ENCODE data around the gene ZNF862. TPM values are rescaled to one million over a fixed set of nuclear protein-coding genes. Genes with fewer than 3 reads are reported as not detected.

The ZNF862 gene
- total RNA-seq, 1 donor from 2014 or later, result 22.6 TPM

DNA sequence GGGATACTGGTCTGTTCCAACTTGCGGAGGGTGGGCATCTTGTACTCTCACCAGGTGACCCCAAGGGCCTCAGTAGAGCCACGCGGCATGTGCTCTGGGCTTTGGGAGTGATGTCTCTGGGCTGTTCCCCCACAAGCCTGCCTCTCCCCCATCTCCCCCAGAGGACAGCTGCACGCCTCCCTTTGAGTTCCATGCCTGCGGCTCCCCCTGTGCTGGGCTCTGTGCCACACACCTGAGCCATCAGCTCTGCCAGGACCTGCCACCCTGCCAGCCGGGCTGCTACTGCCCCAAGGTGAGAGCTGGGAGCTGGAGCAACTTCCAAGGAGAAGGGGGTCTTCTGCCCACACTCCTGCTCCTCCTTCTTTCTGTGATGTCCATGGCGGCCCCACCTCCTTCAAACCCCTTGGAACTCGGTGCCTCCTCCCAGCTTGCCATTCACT lies 15.0 kb upstream of the ZNF862 start:
- H3K9me3 Mint-ChIP-seq (ENCODE audit: unreplicated experiment), result no peaks in the 10 kb centered on the region
- TF ChIP-seq, protein P1, sequence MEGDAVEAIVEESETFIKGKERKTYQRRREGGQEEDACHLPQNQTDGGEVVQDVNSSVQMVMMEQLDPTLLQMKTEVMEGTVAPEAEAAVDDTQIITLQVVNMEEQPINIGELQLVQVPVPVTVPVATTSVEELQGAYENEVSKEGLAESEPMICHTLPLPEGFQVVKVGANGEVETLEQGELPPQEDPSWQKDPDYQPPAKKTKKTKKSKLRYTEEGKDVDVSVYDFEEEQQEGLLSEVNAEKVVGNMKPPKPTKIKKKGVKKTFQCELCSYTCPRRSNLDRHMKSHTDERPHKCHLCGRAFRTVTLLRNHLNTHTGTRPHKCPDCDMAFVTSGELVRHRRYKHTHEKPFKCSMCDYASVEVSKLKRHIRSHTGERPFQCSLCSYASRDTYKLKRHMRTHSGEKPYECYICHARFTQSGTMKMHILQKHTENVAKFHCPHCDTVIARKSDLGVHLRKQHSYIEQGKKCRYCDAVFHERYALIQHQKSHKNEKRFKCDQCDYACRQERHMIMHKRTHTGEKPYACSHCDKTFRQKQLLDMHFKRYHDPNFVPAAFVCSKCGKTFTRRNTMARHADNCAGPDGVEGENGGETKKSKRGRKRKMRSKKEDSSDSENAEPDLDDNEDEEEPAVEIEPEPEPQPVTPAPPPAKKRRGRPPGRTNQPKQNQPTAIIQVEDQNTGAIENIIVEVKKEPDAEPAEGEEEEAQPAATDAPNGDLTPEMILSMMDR (IDR thresholded peaks at IDR 0.05; ENCODE audit: unreplicated experiment), result no peak
- H3K36me3 Mint-ChIP-seq (ENCODE audit: low read depth, unreplicated experiment), result peaks cover 5% of the 10 kb centered on the region
- no peak for DNase-seq (ENCODE audit: low spot score)
- no peaks in the 10 kb centered on the region for H3K4me1 Mint-ChIP-seq (ENCODE audit: unreplicated experiment)
- no peak overlapping the region for H3K27ac Mint-ChIP-seq (ENCODE audit: unreplicated experiment)
- peaks cover 8% of the 10 kb centered on the region for H3K27me3 Mint-ChIP-seq (ENCODE audit: unreplicated experiment)
- H3K4me3 Mint-ChIP-seq (ENCODE audit: unreplicated experiment), result no peak overlapping the region

DNA sequence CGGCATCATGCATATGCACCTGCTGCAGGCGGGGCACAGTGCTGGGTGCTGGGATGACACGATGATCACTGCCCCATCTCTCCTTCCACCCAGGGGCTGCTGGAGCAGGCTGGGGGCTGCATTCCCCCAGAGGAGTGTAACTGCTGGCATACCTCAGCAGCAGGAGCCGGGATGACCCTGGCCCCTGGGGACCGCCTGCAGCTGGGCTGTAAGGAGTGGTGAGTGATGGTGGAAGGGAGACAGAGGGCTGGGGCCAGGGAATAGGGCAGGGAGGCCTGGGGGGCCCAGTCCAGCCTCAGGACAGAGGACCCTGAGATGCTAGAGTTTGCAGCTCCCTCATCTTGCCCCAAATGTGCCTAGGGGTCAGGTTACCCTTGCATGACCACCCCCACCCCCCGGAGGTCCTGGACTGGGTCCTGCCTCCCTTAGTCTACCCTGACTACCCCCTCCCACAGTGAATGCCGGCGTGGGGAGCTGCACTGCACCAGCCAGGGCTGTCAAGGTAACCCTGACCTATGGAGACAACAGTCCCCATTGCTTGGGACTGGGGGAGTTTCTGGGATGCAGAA lies 14.5 kb upstream of the ZNF862 start:
- H3K4me1 Mint-ChIP-seq (ENCODE audit: unreplicated experiment), result no peaks in the 10 kb centered on the region
- H3K9me3 Mint-ChIP-seq (ENCODE audit: unreplicated experiment), result no peaks in the 10 kb centered on the region
- TF ChIP-seq, protein P1 (IDR thresholded peaks at IDR 0.05; ENCODE audit: unreplicated experiment), result no peak
- no peak overlapping the region for H3K4me3 Mint-ChIP-seq (ENCODE audit: unreplicated experiment)
- H3K27ac Mint-ChIP-seq (ENCODE audit: unreplicated experiment), result no peak overlapping the region
- DNase-seq (ENCODE audit: low spot score), result no peak
- peaks cover 2% of the 10 kb centered on the region for H3K36me3 Mint-ChIP-seq (ENCODE audit: low read depth, unreplicated experiment)
- H3K27me3 Mint-ChIP-seq (ENCODE audit: unreplicated experiment), result peaks cover 12% of the 10 kb centered on the region

DNA sequence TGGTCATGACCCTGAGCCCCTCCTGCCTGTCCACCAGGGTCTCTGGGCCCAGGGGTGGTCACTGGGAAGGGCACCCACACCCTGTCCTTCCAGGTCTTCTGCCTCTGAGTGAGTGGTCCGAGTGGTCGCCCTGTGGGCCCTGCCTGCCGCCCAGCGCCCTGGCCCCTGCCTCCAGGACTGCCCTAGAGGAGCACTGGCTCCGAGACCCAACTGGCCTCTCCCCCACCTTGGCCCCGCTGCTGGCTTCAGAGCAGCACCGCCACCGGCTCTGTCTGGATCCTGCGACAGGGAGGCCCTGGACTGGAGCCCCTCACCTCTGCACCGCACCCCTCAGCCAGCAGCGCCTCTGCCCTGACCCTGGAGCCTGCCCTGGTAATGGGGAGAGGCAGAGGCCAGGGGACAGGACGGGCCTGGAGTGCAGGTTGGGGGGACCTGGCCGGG lies 13.9 kb upstream of the ZNF862 start:
- no peak for DNase-seq (ENCODE audit: low spot score)
- no peaks in the 10 kb centered on the region for H3K36me3 Mint-ChIP-seq (ENCODE audit: low read depth, unreplicated experiment)
- H3K9me3 Mint-ChIP-seq (ENCODE audit: unreplicated experiment), result no peaks in the 10 kb centered on the region
- TF ChIP-seq, protein P1 (IDR thresholded peaks at IDR 0.05; ENCODE audit: unreplicated experiment), result no peak
- H3K4me1 Mint-ChIP-seq (ENCODE audit: unreplicated experiment), result no peaks in the 10 kb centered on the region
- no peak overlapping the region for H3K27ac Mint-ChIP-seq (ENCODE audit: unreplicated experiment)
- H3K27me3 Mint-ChIP-seq (ENCODE audit: unreplicated experiment), result peaks cover 9% of the 10 kb centered on the region
- H3K4me3 Mint-ChIP-seq (ENCODE audit: unreplicated experiment), result no peak overlapping the region

DNA sequence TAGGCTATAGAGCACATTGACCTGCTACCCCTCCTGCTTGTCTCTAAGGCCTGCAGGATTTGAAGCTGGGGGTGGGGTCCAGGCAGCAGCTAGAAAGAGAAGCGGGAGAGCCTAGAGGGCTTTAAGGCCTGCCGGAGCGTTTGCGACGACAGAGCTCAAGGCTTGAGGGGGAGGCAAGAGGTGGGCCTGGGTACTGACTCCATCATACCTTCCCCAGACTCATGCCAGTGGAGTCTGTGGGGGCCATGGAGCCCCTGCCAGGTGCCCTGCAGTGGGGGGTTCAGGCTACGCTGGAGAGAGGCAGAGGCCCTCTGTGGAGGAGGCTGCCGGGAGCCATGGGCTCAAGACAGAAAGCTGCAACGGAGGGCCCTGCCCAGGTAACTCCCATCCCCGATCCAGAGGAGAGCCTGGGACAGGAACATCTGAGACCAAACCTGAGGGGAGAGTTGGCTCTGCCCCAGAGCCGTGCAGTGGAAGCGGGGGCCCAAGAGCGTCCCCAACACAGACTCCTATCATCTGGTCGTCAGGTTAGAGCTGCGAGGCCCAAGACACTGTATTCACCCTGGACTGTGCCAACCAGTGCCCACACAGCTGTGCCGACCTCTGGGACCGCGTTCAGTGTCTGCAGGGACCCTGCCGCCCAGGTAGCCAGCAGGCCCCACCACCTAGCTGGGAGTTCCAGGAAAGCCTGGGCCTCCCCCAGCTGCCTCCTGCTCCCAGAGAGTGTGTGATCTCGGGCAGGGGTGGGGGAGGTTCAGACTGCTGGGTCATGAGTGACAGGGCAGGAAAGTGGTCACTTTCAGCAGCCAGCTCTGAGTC lies 13.2 kb upstream of the ZNF862 start:
- H3K4me1 Mint-ChIP-seq (ENCODE audit: unreplicated experiment), result no peaks in the 10 kb centered on the region
- no peaks in the 10 kb centered on the region for H3K36me3 Mint-ChIP-seq (ENCODE audit: low read depth, unreplicated experiment)
- no peaks in the 10 kb centered on the region for H3K9me3 Mint-ChIP-seq (ENCODE audit: unreplicated experiment)
- TF ChIP-seq, protein P1 (IDR thresholded peaks at IDR 0.05; ENCODE audit: unreplicated experiment), result no peak
- H3K27ac Mint-ChIP-seq (ENCODE audit: unreplicated experiment), result no peak overlapping the region
- H3K27me3 Mint-ChIP-seq (ENCODE audit: unreplicated experiment), result peaks cover 9% of the 10 kb centered on the region
- H3K4me3 Mint-ChIP-seq (ENCODE audit: unreplicated experiment), result no peak overlapping the region
- DNase-seq (ENCODE audit: low spot score), result no peak
